Measurements from ENCODE around the gene GAB4.

DNA sequence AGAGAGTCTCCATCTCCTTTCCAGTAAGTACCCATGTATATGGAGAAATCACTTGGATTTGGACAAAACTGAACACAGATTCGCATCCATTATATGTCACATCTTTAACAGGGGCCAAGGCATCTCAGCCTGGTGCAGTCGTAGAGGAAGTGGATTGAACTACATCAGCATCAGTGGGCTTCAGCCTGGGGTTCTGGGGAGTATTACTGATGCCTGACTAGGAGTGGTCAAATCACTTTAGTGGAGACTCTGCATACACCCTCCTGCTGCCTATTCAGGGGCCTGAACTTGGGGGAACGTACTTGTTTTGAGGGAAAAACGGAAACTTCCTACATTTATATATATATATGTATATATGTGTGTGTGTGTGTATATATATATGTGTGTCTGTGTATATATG is 72.8 kb downstream of the GAB4 start:
- TF ChIP-seq, protein P1, sequence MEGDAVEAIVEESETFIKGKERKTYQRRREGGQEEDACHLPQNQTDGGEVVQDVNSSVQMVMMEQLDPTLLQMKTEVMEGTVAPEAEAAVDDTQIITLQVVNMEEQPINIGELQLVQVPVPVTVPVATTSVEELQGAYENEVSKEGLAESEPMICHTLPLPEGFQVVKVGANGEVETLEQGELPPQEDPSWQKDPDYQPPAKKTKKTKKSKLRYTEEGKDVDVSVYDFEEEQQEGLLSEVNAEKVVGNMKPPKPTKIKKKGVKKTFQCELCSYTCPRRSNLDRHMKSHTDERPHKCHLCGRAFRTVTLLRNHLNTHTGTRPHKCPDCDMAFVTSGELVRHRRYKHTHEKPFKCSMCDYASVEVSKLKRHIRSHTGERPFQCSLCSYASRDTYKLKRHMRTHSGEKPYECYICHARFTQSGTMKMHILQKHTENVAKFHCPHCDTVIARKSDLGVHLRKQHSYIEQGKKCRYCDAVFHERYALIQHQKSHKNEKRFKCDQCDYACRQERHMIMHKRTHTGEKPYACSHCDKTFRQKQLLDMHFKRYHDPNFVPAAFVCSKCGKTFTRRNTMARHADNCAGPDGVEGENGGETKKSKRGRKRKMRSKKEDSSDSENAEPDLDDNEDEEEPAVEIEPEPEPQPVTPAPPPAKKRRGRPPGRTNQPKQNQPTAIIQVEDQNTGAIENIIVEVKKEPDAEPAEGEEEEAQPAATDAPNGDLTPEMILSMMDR (IDR thresholded peaks at IDR 0.05; ENCODE audit: low read depth, low read length, missing input control): no peak
- no peak for TF ChIP-seq YY1 (IDR thresholded peaks at IDR 0.05)

All from liver (tissue), 2 donors.